Duodenal mucosa (tissue), 2 donors: Measurements from ENCODE around the gene ARL13B.
"Not testable (repeated sequence)": the region's sequence is repeated elsewhere in the genome, so short reads cannot be mapped to it uniquely, and the experiment has no call there.

Experiments
- H3K27ac ChIP-seq: one replicate; pipeline ENCODE4 v1.7.0; 2013; ENCODE audit warnings: low read depth, low read length
- H3K27me3 ChIP-seq, 2 donors: one replicate each; pipeline ENCODE4 v1.7.0; 2013; ENCODE audit warnings: low read length in 2 of 2, control low read depth in 1 of 2; ENCODE audit not compliant: insufficient read depth in 2 of 2, control insufficient read depth in 1 of 2
- H3K36me3 ChIP-seq, 2 donors: one replicate each; pipeline ENCODE4 v1.7.0; 2013; ENCODE audit warnings: low read length in 2 of 2, control low read depth in 1 of 2; ENCODE audit not compliant: insufficient read depth in 2 of 2, control insufficient read depth in 1 of 2
- H3K4me1 ChIP-seq, 2 donors: one replicate each; pipeline ENCODE4 v1.7.0; 2013; ENCODE audit warnings: low read length in 2 of 2, control low read depth in 1 of 2; ENCODE audit not compliant: insufficient read depth in 2 of 2, control insufficient read depth in 1 of 2
- H3K4me3 ChIP-seq, 2 donors: one replicate each; pipeline ENCODE4 v1.7.0; 2013; ENCODE audit warnings: low read length in 2 of 2, low read depth in 1 of 2
- H3K9ac ChIP-seq, 2 donors: one replicate each; pipeline ENCODE4 v1.7.0; 2013; ENCODE audit warnings: low read length in 2 of 2, low read depth in 1 of 2
- H3K9me3 ChIP-seq, 2 donors: one replicate each; pipeline ENCODE4 v1.7.0; 2013; ENCODE audit warnings: low read length in 2 of 2, control low read depth in 1 of 2; ENCODE audit not compliant: control insufficient read depth in 1 of 2

ARL13B gene

GRCh38 chr3:94019659-94020058 lies 39.7 kb downstream of the ARL13B start:
- Histone ChIP-seq H3K4me3 (no peak overlapping the region), H3K4me1 (peaks cover 0 to 8% of the 10 kb centered on the region in 2 donors)

GRCh38 chr3:94020293-94020692 lies 40.3 kb downstream of the ARL13B start:
- H3K27ac ChIP-seq, result no peak overlapping the region
- peaks cover 0 to 8% of the 10 kb centered on the region in 2 donors for H3K4me1 ChIP-seq
- H3K4me3 ChIP-seq, result no peak overlapping the region
- no peaks in the 10 kb centered on the region for H3K9me3 ChIP-seq
- no peaks in the 10 kb centered on the region for H3K36me3 ChIP-seq
- H3K27me3 ChIP-seq, result no peaks in the 10 kb centered on the region
- no peak overlapping the region for H3K9ac ChIP-seq

More at GRCh38 chr3:94019659-94020058, 39.7 kb downstream of the ARL13B start:
- Histone ChIP-seq H3K9ac (no peak overlapping the region), H3K36me3 (no peaks in the 10 kb centered on the region), H3K27ac (no peak overlapping the region), H3K27me3 (no peaks in the 10 kb centered on the region), H3K9me3 (no peaks in the 10 kb centered on the region)

- Histone ChIP-seq H3K36me3 (no peaks in the 10 kb centered on the region), H3K9me3 (no peaks in the 10 kb centered on the region), H3K27me3 (no peaks in the 10 kb centered on the region), H3K4me1 (peaks cover 0 to 8% of the 10 kb centered on the region in 2 donors), H3K27ac (no peak overlapping the region), H3K4me3 (peak overlapping the region in 1 of 2 donors; percentile 13), H3K9ac (no peak overlapping the region)
Observed at GRCh38 chr3:94024385-94024784, 44.4 kb downstream of the ARL13B start.

GRCh38 chr3:94026623-94027022 lies 46.7 kb downstream of the ARL13B start:
- H3K9me3 ChIP-seq, result no peaks in the 10 kb centered on the region
- H3K27ac ChIP-seq, result peak overlapping the region; percentile 50
- H3K27me3 ChIP-seq, result no peaks in the 10 kb centered on the region
- H3K9ac ChIP-seq, result peak overlapping the region in 1 of 2 donors; percentile 12
- no peaks in the 10 kb centered on the region for H3K36me3 ChIP-seq
- no peaks in the 10 kb centered on the region for H3K4me1 ChIP-seq
- peak overlapping the region; percentile 30 to 46 for H3K4me3 ChIP-seq

- no peaks in the 10 kb centered on the region for H3K36me3 ChIP-seq
Observed at GRCh38 chr3:94028093-94028837, 48.3 kb downstream of the ARL13B start, which contains the start of gene STX19. STX19 (minus strand) TSS chr3:94028597; CDS start chr3:94015269, 13,328 bp downstream.

GRCh38 chr3:94036909-94037507 lies 57.1 kb downstream of the ARL13B start:
- no peak overlapping the region for H3K9ac ChIP-seq
- H3K36me3 ChIP-seq, result no peaks in the 10 kb centered on the region
- no peaks in the 10 kb centered on the region for H3K27me3 ChIP-seq
- H3K4me3 ChIP-seq, result no peak overlapping the region
- no peaks in the 10 kb centered on the region for H3K4me1 ChIP-seq
- H3K9me3 ChIP-seq, result no peaks in the 10 kb centered on the region
- H3K27ac ChIP-seq, result no peak overlapping the region

More at GRCh38 chr3:94028093-94028837, 48.3 kb downstream of the ARL13B start, which contains the start of gene STX19:
- Histone ChIP-seq H3K27ac (no peak within 1 kb of the TSS), H3K27me3 (no peaks in the 10 kb centered on the region), H3K9ac (peak within 1 kb of the TSS; percentile 50 to 55), H3K9me3 (no peaks in the 10 kb centered on the region), H3K4me3 (peak within 1 kb of the TSS; percentile 50 to 71), H3K4me1 (no peaks in the 10 kb centered on the region)

- no peak overlapping the region for H3K4me3 ChIP-seq
- H3K9ac ChIP-seq, result no peak overlapping the region
- no peaks in the 10 kb centered on the region for H3K27me3 ChIP-seq
- H3K36me3 ChIP-seq, result no peaks in the 10 kb centered on the region
- H3K27ac ChIP-seq, result no peak overlapping the region
- H3K4me1 ChIP-seq, result no peaks in the 10 kb centered on the region
- H3K9me3 ChIP-seq, result no peaks in the 10 kb centered on the region
Observed at GRCh38 chr3:94043285-94043684, 63.3 kb downstream of the ARL13B start.

- H3K4me1 ChIP-seq, H3K4me3 ChIP-seq, H3K9ac ChIP-seq, H3K36me3 ChIP-seq, H3K27me3 ChIP-seq, H3K27ac ChIP-seq, H3K9me3 ChIP-seq: not testable (repeated sequence)
Observed at GRCh38 chr3:94044100-94044936, 64.4 kb downstream of the ARL13B start.

- H3K9ac ChIP-seq, result no peak overlapping the region
- no peaks in the 10 kb centered on the region for H3K27me3 ChIP-seq
- H3K36me3 ChIP-seq, result no peaks in the 10 kb centered on the region
- H3K4me1 ChIP-seq, result no peaks in the 10 kb centered on the region
- no peak overlapping the region for H3K4me3 ChIP-seq
- no peak overlapping the region for H3K27ac ChIP-seq
- H3K9me3 ChIP-seq, result no peaks in the 10 kb centered on the region
Observed at GRCh38 chr3:94046533-94046932, 66.6 kb downstream of the ARL13B start.

GRCh38 chr3:94049267-94049666 lies 69.3 kb downstream of the ARL13B start:
- Histone ChIP-seq H3K27ac (no peak overlapping the region), H3K9me3 (no peaks in the 10 kb centered on the region), H3K9ac (no peak overlapping the region), H3K4me3 (no peak overlapping the region), H3K36me3 (no peaks in the 10 kb centered on the region), H3K27me3 (no peaks in the 10 kb centered on the region), H3K4me1 (no peaks in the 10 kb centered on the region)
